K562 (cell line): ENCODE data around the gene MCEE. TPM values are rescaled to one million over a fixed set of nuclear protein-coding genes. Genes with fewer than 3 reads are reported as not detected.

Source experiments
- ATAC-seq: fragments of 200-7000 bp; cut with Tn5 transposase; 3 replicates; pipeline ENCODE4 v1.9.1; 2020; ENCODE audit warnings: moderate library complexity
- BruUV-seq: library from RNA; stranded (reverse); fragments of 400-500 nt; replicated peaks from 2 replicates; lab custom pipeline; 2021; lab: Mats Ljungman, UMichigan
- CTCF ChIA-PET: fragments of 300-600 bp; formaldehyde crosslinking; extraction: SDS; loops from one replicate; lab custom pipeline; 2021; ENCODE audit warnings: low intra/inter-chr PET ratio; lab: Yijun Ruan, JAX
- POLR2A ChIA-PET: fragments of 300-600, 350-650 bp; sonication (Branson Sonifier 250); formaldehyde crosslinking; extraction: SDS; loops from one replicate; lab custom pipeline; 2021; ENCODE audit warnings: antibody characterized with exemption, inconsistent platforms; lab: Yijun Ruan, JAX
- DNase-seq, 4 experiments: peaks; one replicate each; pipeline versions ENCODE4 v3.0.0 to v3.0.0-alpha.2; 2011 to 2018; ENCODE audit warnings: low spot score in 3 of 4, mixed read lengths in 3 of 4; ENCODE audit errors: extremely low read depth in 1 of 4
- FAIRE-seq: peaks from 2 replicates; lab custom pipeline; 2011; peaks lifted over from hg19 to GRCh38; lab: Jason Lieb, UNC
- H2AFZ ChIP-seq: 2 replicates; pipeline ENCODE4 v1.6.0; 2011; ENCODE audit warnings: low read depth, low read length, control low read depth, inconsistent platforms
- H3K27ac ChIP-seq: fragments of 200-600 bp; 3 replicates; pipeline ENCODE4 v1.8.0; 2011; ENCODE audit warnings: low read depth, mild to moderate bottlenecking, control low read depth, inconsistent platforms, low read length, moderate library complexity, mixed read lengths; ENCODE audit errors: extremely low read depth
- H3K27me3 ChIP-seq, 2 experiments: fragments of 300-600 bp in 1 of 2; 2 replicates in 1 of 2; 3 replicates in 1 of 2; pipeline versions ENCODE4 v1.6.0 to v1.8.0; 2011; ENCODE audit warnings: inconsistent platforms in 2 of 2, low read length in 2 of 2, mild to moderate bottlenecking in 1 of 2, mixed read lengths in 1 of 2, moderate library complexity in 1 of 2; ENCODE audit not compliant: control insufficient read depth in 2 of 2, insufficient read depth in 2 of 2
- H3K36me3 ChIP-seq: fragments of 300-600 bp; 3 replicates; pipeline ENCODE4 v1.8.0; 2011; ENCODE audit warnings: mild to moderate bottlenecking, low read length, inconsistent platforms; ENCODE audit not compliant: control insufficient read depth, insufficient read depth
- H3K4me1 ChIP-seq, 2 experiments: fragments of 200-600 bp in 1 of 2; replicated peaks in 1 of 2; 2 replicates in 1 of 2; 3 replicates in 1 of 2; pipeline versions ENCODE4 v1.5.1 to v1.8.0; 2011; ENCODE audit warnings: inconsistent platforms in 2 of 2, low read length in 2 of 2, mild to moderate bottlenecking in 1 of 2, mixed read lengths in 1 of 2, moderate library complexity in 1 of 2; ENCODE audit not compliant: control insufficient read depth in 2 of 2, insufficient read depth in 2 of 2
- H3K4me2 ChIP-seq: 2 replicates; pipeline ENCODE4 v1.6.1; 2011; ENCODE audit warnings: low read length, control low read depth, inconsistent platforms, mixed read lengths; ENCODE audit not compliant: insufficient read depth
- H3K4me3 ChIP-seq: fragments of 200-600 bp; sonication (generic), shearing (Covaris generic); 2 replicates; pipeline ENCODE4 v1.5.1; 2016; ENCODE audit warnings: control low read depth, inconsistent platforms
- H3K79me2 ChIP-seq: fragments of 200-600 bp; 3 replicates; pipeline ENCODE4 v1.8.0; 2011; ENCODE audit warnings: low read length, inconsistent platforms; ENCODE audit not compliant: control insufficient read depth, insufficient read depth
- H3K9ac ChIP-seq, 2 experiments: 2 replicates each; pipeline versions ENCODE4 v1.6.0 to v1.6.1; 2011; ENCODE audit warnings: low read depth in 2 of 2, low read length in 2 of 2, control low read depth in 1 of 2, inconsistent platforms in 1 of 2, mild to moderate bottlenecking in 1 of 2, mixed read lengths in 1 of 2; ENCODE audit not compliant: insufficient read depth in 1 of 2
- H3K9me1 ChIP-seq: one replicate; pipeline ENCODE4 v1.6.0; 2011; ENCODE audit warnings: inconsistent platforms, mild to moderate bottlenecking, low read length, moderate library complexity; ENCODE audit not compliant: control insufficient read depth, insufficient read depth
- H3K9me3 ChIP-seq: replicated peaks from 2 replicates; pipeline ENCODE4 v1.5.1; 2011; ENCODE audit warnings: low read depth, low read length, inconsistent platforms; ENCODE audit not compliant: control insufficient read depth, insufficient read depth
- H4K20me1 ChIP-seq: replicated peaks from 2 replicates; pipeline ENCODE4 v1.6.1; 2011; ENCODE audit warnings: low read length, inconsistent platforms, mixed read lengths; ENCODE audit not compliant: control insufficient read depth, insufficient read depth
- POLR3A ChIP-seq: IDR thresholded peaks from 2 replicates; pipeline ENCODE4 v1.6.1; 2011; ENCODE audit warnings: borderline replicate concordance, mild to moderate bottlenecking, moderate library complexity; ENCODE audit not compliant: insufficient read length, insufficient read depth; ENCODE audit errors: extremely low read depth
- RBM14 ChIP-seq: fragments of 200-400 bp; formaldehyde crosslinking; IDR thresholded peaks from 2 replicates; pipeline ENCODE4 v1.6.1; 2018; ENCODE audit warnings: low read depth, mild to moderate bottlenecking, low read length, moderate library complexity, borderline replicate concordance; ENCODE audit not compliant: insufficient read depth
- SREBF2 ChIP-seq: sonication (generic); formaldehyde crosslinking; IDR thresholded peaks from 2 replicates; pipeline ENCODE4 v1.4.0; 2020; ENCODE audit warnings: mild to moderate bottlenecking, missing genetic modification reagents
- ZBTB11 ChIP-seq, 3 experiments: fragments of 200-800 bp in 1 of 3; fragments of 250-450 bp in 1 of 3; fragments of 450-650 bp in 1 of 3; sonication (Bioruptor Pico) in 1 of 3; sonication (Bioruptor generic) in 1 of 3; formaldehyde crosslinking in 1 of 3; IDR thresholded peaks; 2 replicates each; pipeline versions ENCODE4 v1.6.1 to v1.8.0; 2016 to 2022; ENCODE audit warnings: mild to moderate bottlenecking in 2 of 3, missing genetic modification characterization in 2 of 3, missing compliant biosample characterization in 1 of 3, moderate library complexity in 1 of 3
- ZNF12 ChIP-seq: sonication (generic); formaldehyde crosslinking; IDR thresholded peaks from 2 replicates; pipeline ENCODE4 v1.4.0; 2020; ENCODE audit warnings: mild to moderate bottlenecking, missing genetic modification reagents
- ZNF174 ChIP-seq: fragments of 250-450 bp; sonication (Bioruptor Pico); IDR thresholded peaks from 2 replicates; pipeline ENCODE4 v1.4.0; 2020; ENCODE audit warnings: mild to moderate bottlenecking
- ZNF395 ChIP-seq: fragments of 200-800 bp; sonication (Bioruptor generic); IDR thresholded peaks from 2 replicates; pipeline ENCODE4 v1.6.1; 2017; ENCODE audit warnings: missing genetic modification characterization, missing compliant biosample characterization
- ZNF778 ChIP-seq: fragments of 450-650 bp; formaldehyde crosslinking; IDR thresholded peaks from 2 replicates; pipeline ENCODE4 v1.4.0; 2020; ENCODE audit warnings: mild to moderate bottlenecking, moderate library complexity
- WGBS: fragments of 100-300 bp; shearing (Covaris generic); methylation state at CpG from one replicate; pipeline ENCODE4 v1.1.6; 2016; ENCODE audit warnings: low coverage, mixed read lengths; ENCODE audit not compliant: insufficient coverage; ENCODE audit errors: missing lambda C conversion rate; 5-methylcytosine and 5-hydroxymethylcytosine counted together
- in situ Hi-C: fragments of 300-500 bp; cut with MboI; formaldehyde crosslinking; loops from 4 replicates; pipeline ENCODE4 v1.15.0; 2018; ENCODE audit warnings: inconsistent platforms, mixed read lengths
- intact Hi-C: fragments of 100-400 bp; cut with micrococcal nuclease; formaldehyde crosslinking; loops from 2 replicates; pipeline ENCODE4 v1.14.2; 2022
- polyA plus RNA-seq, 8 experiments: library from polyadenylated mRNA; depleted of rRNA in 4 of 8; stranded (reverse) in 5 of 8; unstranded in 3 of 8; fragments of >200 nt; fragmentation: Nextera tagmentation in 2 of 8; fragmentation: Illumina TruSeq in 1 of 8; extraction: Ambion mirVana in 2 of 8; extraction: Trizol in 1 of 8; gene quantifications; 2 replicates each; pipeline versions ENCODE4 v1.2.1 to v1.2.3, GENCODE V29; 2011 to 2014; ENCODE audit warnings: inconsistent platforms in 1 of 8, missing spikeins in 1 of 8
- total RNA-seq, 7 experiments: library from RNA; depleted of rRNA in 6 of 7; stranded (reverse); fragments of >200 nt in 6 of 7; fragmentation: Illumina TruSeq in 2 of 7; extraction: Trizol in 2 of 7; gene quantifications; 2 replicates each; pipeline versions ENCODE4 v1.2.1 to v1.2.3, GENCODE V29; 2011 to 2021; ENCODE audit warnings: low replicate concordance in 1 of 7
- TF ChIP-seq, protein P1 (sequence below): fragments of 250-450 bp; sonication (Bioruptor Pico); IDR thresholded peaks from 2 replicates; pipeline ENCODE4 v1.5.1; 2021; ENCODE audit warnings: mild to moderate bottlenecking

Gene MCEE
- total and polyA plus RNA-seq, 9 of the 15 experiments (the other 6 are each of a cell fraction or from before 2014, with no cell fraction given): 15.6 to 49.1 (median 24.5) TPM

- TF ChIP-seq, protein P1, sequence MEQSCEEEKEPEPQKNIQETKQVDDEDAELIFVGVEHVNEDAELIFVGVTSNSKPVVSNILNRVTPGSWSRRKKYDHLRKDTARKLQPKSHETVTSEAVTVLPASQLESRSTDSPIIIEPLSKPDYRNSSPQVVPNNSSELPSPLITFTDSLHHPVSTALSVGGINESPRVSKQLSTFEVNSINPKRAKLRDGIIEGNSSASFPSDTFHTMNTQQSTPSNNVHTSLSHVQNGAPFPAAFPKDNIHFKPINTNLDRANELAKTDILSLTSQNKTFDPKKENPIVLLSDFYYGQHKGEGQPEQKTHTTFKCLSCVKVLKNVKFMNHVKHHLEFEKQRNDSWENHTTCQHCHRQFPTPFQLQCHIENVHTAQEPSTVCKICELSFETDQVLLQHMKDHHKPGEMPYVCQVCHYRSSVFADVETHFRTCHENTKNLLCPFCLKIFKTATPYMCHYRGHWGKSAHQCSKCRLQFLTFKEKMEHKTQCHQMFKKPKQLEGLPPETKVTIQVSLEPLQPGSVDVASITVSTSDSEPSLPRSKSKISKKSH (CRISPR knock-in tag): no peak
- TF ChIP-seq, all 486 proteins: peak for 0
Measured at GRCh38 chr2:71126957-71127356, 3.1 kb downstream of the MCEE start (continued).

- 95% methylated on average over 7 of the region's 7 CpGs for WGBS
- intact Hi-C loops (no loop called here), in situ Hi-C loops (no loop called here)
- Histone ChIP-seq H4K20me1 (no peaks in the 10 kb centered on the region), H3K4me3 (no peak overlapping the region), H3K9me3 (peaks cover 3% of the 10 kb centered on the region; the same call in 1 of the 2 replicates), H3K4me2 (no peak overlapping the region), H3K4me1 (peaks cover 0 to 2% of the 10 kb centered on the region in 2 experiments; a peak in 2 of 5 replicates), H3K27me3 (no peaks in the 10 kb centered on the region), H2AFZ (no peak overlapping the region), H3K9ac (no peak overlapping the region), H3K36me3 (peaks cover 37% of the 10 kb centered on the region; the same call in 2 of the 3 replicates), H3K27ac (no peak overlapping the region), H3K9me1 (no peaks in the 10 kb centered on the region), H3K79me2 (peaks cover 52% of the 10 kb centered on the region)
- POLR2A ChIA-PET: interaction anchor here (1.2 to 1.7 kb wide), 2 partner anchors 9 to 24 kb away, joined by 3 to 6 read pairs; no protein-coding TSS in a partner anchor
- ATAC-seq (no peak), FAIRE-seq (no peak), DNase-seq (no peak)
- TF ChIP-seq ZBTB11 (CRISPR knock-in tag; IDR thresholded peaks at IDR 0.05): no peak
- TF ChIP-seq ZNF778: no peak
- TF ChIP-seq POLR3A: no peak
- no peak for TF ChIP-seq ZNF12 (CRISPR knock-in tag)
- no peak for TF ChIP-seq ZNF174 (CRISPR knock-in tag)
- TF ChIP-seq ZNF395 (CRISPR knock-in tag): no peak
- TF ChIP-seq SREBF2: no peak
- no peak for TF ChIP-seq RBM14
- BruUV-seq: no TSS peak
- CTCF ChIA-PET: no interaction called here
Measured at GRCh38 chr2:71125506-71126294, 4.3 kb downstream of the MCEE start.
